T-helper 17 cell (primary cell): ENCODE data around the gene SECISBP2. TPM values are rescaled to one million over a fixed set of nuclear protein-coding genes. Genes with fewer than 3 reads are reported as not detected.
A peak's percentile ranks its signal among the peaks of the same experiment; 100 is the strongest.
"Not testable (repeated sequence)": the region's sequence is repeated elsewhere in the genome, so short reads cannot be mapped to it uniquely, and the experiment has no call there.

ENCODE experiments used
- ATAC-seq: fragments of 150-1000 bp; cut with Tn5 transposase; 2 replicates; pipeline ENCODE4 v1.10.0; 2021; ENCODE audit warnings: mild to moderate bottlenecking, moderate library complexity
- DNase-seq, 3 donors: peaks; one replicate each; pipeline versions ENCODE4 v3.0.0 to v3.0.0-alpha.2; 2020 to 2021
- H3K9me3 ChIP-seq: one replicate; pipeline ENCODE4 v1.7.0; 2013; ENCODE audit warnings: low read length, mild to moderate bottlenecking; ENCODE audit not compliant: control insufficient read depth, poor library complexity, severe bottlenecking
- H3K27ac Mint-ChIP-seq: one replicate; pipeline ENCODE4 v1.8.0; 2022; ENCODE audit warnings: mild to moderate bottlenecking, moderate library complexity, mixed read lengths
- H3K27me3 Mint-ChIP-seq: one replicate; pipeline ENCODE4 v1.8.0; 2022; ENCODE audit warnings: mixed read lengths
- H3K36me3 Mint-ChIP-seq: one replicate; pipeline ENCODE4 v1.8.0; 2022; ENCODE audit warnings: low read depth, mixed read lengths
- H3K4me1 Mint-ChIP-seq: one replicate; pipeline ENCODE4 v1.8.0; 2022; ENCODE audit warnings: mild to moderate bottlenecking, mixed read lengths
- H3K4me3 Mint-ChIP-seq: one replicate; pipeline ENCODE4 v1.8.0; 2022; ENCODE audit warnings: mild to moderate bottlenecking, moderate library complexity, mixed read lengths
- total RNA-seq, 4 donors: library from RNA in 2 of 4; stranded (reverse) in 2 of 4; gene quantifications; one replicate each; pipeline ENCODE4 v1.2.3 and lab custom pipeline; 2022 to 2026

The SECISBP2 gene
- total RNA-seq, 2 donors from 2014 or later = 106 to 115 TPM

DNA sequence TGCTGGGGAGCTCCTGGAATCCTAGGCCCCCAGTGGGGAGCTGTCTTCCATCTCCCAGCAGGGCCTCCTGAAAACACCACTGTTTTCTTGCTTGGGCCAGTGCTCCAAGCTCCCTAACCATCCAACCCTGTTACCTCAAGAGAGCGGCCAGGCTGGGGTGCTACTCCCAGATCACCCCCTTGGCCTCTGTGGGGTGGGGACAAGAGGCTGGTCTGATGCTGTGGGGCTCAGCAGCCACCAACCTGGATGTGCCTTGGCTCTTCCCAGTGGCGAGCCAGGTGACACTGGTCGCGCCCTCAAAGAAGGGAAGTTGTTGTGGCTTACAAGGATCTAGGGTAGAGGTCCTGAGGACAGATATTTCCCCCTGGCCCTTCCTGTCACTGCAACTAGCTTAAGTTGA, 49.0 kb downstream of the SECISBP2 start:
- Mint-ChIP-seq H3K27me3 (no peaks in the 10 kb centered on the region), H3K4me3 (no peak overlapping the region), H3K4me1 (peaks cover 11% of the 10 kb centered on the region), H3K27ac (no peak overlapping the region), H3K36me3 (no peaks in the 10 kb centered on the region)
- ATAC-seq (no peak), DNase-seq (no peak)
- no peaks in the 10 kb centered on the region for H3K9me3 ChIP-seq

DNA sequence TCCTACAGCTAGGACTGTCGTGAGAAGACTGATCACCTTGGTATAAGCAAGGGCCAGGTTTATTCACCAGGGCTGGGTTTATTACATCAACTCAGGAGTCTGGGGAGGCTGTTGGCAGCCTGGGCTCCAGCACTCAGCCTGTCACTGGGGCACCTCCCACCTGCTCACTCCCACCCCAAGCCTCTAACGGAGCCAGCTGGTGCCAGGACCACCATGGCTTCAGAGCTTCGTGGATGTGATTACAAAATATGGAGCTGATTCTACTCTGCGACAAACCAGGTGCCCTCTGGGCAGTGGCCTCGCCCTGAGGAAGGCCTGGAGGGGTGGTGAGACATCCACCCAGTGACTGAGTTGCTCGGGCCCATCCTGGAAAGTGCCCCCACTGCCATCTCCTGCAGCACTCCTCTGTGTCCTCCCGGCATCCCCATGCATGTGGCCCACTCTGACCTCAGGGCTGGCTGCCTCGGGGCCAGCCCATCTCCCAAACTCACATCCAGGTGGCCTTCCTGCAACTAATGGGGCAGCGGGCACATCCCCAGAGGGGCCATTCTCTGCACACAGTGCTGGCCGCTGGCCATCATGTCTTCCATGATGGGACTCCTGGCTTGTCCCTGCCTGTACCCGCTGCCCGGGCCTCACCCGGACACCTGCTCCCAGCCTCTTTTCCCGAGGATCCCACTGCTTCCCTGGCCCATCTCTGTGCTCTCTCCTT, 49.6 kb downstream of the SECISBP2 start:
- H3K4me3 Mint-ChIP-seq = no peak overlapping the region
- H3K27me3 Mint-ChIP-seq = no peaks in the 10 kb centered on the region
- ATAC-seq (no peak), DNase-seq (no peak)
- peaks cover 13% of the 10 kb centered on the region for H3K4me1 Mint-ChIP-seq
- H3K27ac Mint-ChIP-seq = peak overlapping the region; percentile 41
- H3K36me3 Mint-ChIP-seq = no peaks in the 10 kb centered on the region
- H3K9me3 ChIP-seq = no peaks in the 10 kb centered on the region

DNA sequence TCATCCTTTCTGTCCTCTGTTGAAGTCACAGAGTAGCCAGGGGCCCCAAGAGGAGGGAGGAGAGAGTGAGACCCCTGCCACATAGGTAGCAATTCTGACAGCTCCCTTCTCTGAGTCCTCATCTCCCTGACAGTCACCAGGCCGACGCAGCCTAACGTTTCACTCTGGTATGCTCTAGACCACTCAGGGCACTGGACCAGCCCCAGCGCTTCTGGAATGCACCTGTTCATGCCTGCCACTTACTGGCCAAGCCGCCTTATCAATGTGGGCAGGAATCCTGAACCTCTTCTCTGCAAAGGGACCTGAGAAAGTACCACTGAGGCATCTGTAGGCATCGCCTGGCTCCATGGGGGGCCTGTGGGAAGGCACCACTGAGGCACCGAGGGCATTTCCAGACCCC, 50.2 kb downstream of the SECISBP2 start:
- peaks cover 14% of the 10 kb centered on the region for H3K4me1 Mint-ChIP-seq
- no peak for ATAC-seq
- no peak overlapping the region for H3K4me3 Mint-ChIP-seq
- H3K27ac Mint-ChIP-seq = peak overlapping the region; percentile 69
- DNase-seq = no peak
- no peaks in the 10 kb centered on the region for H3K36me3 Mint-ChIP-seq
- no peaks in the 10 kb centered on the region for H3K9me3 ChIP-seq
- H3K27me3 Mint-ChIP-seq = no peaks in the 10 kb centered on the region

DNA sequence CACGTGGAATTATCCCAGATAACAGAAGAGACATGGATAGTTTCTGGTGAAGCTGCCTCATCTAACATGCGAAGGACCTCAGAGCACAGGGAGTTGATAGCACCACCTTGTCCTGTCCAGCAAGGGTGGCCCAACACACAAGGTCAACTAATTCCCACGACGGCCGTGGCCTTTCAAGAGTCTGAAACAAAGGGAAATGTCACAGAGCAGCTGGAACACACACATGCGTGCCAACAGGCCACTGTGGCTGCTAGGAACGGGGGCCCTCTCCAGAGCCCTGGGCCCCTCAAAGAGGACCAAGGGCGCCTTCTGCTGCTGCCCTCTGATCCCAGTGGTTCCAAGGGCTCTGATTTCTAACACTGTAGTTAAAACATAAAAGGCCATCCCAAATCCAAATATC, 50.7 kb downstream of the SECISBP2 start:
- peak overlapping the region; percentile 69 for H3K27ac Mint-ChIP-seq
- no peak for ATAC-seq
- no peak for DNase-seq

DNA sequence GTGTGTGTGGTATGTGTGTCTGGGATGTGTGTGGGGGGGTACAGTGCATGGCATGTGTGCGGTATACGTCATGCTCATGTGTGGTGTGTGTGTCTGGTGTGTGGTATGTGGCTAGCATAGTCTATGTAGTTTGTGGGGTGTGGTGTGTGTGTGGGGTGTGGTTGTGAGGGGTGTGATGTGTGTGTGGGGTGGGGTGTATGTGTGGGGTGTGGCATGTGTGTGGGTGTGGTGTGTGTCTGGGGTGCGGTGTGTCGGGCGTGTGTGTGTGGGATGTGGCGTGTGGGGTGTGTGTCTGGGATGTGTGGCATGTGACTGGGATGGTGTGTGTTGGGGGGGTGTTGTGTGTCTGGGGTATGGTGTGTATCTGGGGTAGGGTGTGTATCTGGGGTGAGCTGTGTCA, 52.3 kb downstream of the SECISBP2 start:
- ATAC-seq (no peak), DNase-seq (no peak)
- H3K27ac Mint-ChIP-seq = no peak overlapping the region

More for the DNA sequence above, 50.7 kb downstream of the SECISBP2 start:
- no peak overlapping the region for H3K4me3 Mint-ChIP-seq
- H3K4me1 Mint-ChIP-seq = peaks cover 14% of the 10 kb centered on the region
- no peaks in the 10 kb centered on the region for H3K27me3 Mint-ChIP-seq
- H3K9me3 ChIP-seq = no peaks in the 10 kb centered on the region
- no peaks in the 10 kb centered on the region for H3K36me3 Mint-ChIP-seq

DNA sequence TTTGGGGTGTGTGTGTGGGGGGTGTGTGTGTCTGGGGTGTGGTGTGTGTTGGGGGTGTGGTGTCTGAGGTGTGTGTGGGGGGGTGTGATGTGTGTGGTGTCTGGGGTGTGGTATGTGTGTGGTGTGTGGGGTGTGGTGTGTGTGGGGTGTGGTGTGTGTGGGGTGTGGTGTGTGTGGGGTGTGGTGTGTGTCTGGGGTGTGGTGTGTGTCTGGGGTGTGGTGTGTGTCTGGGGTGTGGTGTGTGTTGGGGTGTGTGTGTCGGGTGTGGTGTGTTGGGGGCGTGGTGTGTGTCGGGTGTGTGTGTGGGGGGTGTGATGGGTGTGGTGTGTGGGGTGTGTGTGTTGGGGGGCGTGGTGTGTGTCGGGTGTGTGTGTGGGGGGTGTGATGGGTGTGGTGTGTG, 53.5 kb downstream of the SECISBP2 start:
- H3K9me3 ChIP-seq, H3K4me3 Mint-ChIP-seq, H3K27ac Mint-ChIP-seq, DNase-seq, H3K36me3 Mint-ChIP-seq, H3K27me3 Mint-ChIP-seq: not testable (repeated sequence)
- ATAC-seq = peak; percentile 1
- peaks cover 24% of the 10 kb centered on the region for H3K4me1 Mint-ChIP-seq

More for the DNA sequence above, 52.3 kb downstream of the SECISBP2 start:
- H3K4me1 Mint-ChIP-seq = peaks cover 16% of the 10 kb centered on the region
- no peaks in the 10 kb centered on the region for H3K9me3 ChIP-seq
- no peaks in the 10 kb centered on the region for H3K27me3 Mint-ChIP-seq
- no peaks in the 10 kb centered on the region for H3K36me3 Mint-ChIP-seq
- no peak overlapping the region for H3K4me3 Mint-ChIP-seq

DNA sequence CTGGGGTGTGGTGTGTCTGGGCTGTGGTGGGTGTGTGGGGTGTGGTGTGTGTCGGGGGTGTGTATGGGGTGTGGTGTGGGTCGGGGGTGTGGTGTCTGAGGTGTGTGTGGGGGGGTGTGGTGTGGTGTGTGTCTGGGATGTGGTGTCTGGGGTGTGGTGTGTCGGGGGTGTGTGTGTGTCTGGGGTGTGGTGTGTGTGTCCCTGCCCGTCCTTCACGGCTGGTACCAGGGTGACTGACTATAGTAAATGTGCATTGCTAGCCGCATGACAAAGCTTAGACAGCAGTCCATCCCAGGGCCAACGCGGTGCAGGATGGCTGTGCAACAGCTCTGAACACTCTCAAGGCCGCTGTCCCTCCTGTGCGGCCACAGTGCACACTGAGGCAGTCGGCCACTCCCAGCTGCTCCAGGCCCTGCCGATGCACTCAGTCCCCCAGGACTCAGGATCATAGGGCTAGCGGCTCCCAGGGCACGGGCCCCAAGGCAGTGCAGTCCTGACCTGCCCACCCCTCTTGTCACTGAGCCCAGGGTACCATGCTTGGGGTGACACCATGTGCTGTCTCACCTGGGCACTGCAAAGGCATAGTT, 54.0 kb downstream of the SECISBP2 start:
- ATAC-seq = peak; percentile 66
- H3K27me3 Mint-ChIP-seq = no peaks in the 10 kb centered on the region
- peaks cover 26% of the 10 kb centered on the region for H3K4me1 Mint-ChIP-seq
- peaks cover 6% of the 10 kb centered on the region for H3K36me3 Mint-ChIP-seq
- no peaks in the 10 kb centered on the region for H3K9me3 ChIP-seq
- H3K27ac Mint-ChIP-seq = peak overlapping the region; percentile 86
- H3K4me3 Mint-ChIP-seq = peak overlapping the region; percentile 19
- DNase-seq = peak in 1 of 3 donors; percentile 29

DNA sequence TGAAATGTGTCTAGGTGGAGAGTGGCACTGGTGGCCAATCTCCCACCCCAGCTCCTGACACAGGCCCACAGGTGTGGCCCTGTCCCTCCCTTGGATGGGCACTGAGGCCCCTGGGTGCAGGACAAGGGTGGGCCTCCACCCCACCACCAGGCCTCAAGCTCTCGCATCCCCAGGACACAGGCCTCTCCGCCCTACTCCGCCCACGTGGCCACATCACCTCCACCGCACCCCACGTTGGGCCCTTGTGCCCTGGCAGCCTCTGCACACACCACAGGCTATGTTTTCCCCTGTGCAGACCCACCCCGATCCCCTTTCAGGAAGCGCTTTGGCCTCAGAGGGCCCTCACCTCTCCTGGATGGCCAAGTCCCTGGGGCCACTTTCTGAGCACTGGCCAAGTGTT, 54.7 kb downstream of the SECISBP2 start:
- peak; percentile 6 for ATAC-seq
- Mint-ChIP-seq H3K36me3 (peaks cover 6% of the 10 kb centered on the region), H3K4me3 (peak overlapping the region; percentile 15), H3K27me3 (no peaks in the 10 kb centered on the region), H3K4me1 (peaks cover 25% of the 10 kb centered on the region), H3K27ac (peak overlapping the region; percentile 86)
- DNase-seq = no peak
- H3K9me3 ChIP-seq = no peaks in the 10 kb centered on the region

DNA sequence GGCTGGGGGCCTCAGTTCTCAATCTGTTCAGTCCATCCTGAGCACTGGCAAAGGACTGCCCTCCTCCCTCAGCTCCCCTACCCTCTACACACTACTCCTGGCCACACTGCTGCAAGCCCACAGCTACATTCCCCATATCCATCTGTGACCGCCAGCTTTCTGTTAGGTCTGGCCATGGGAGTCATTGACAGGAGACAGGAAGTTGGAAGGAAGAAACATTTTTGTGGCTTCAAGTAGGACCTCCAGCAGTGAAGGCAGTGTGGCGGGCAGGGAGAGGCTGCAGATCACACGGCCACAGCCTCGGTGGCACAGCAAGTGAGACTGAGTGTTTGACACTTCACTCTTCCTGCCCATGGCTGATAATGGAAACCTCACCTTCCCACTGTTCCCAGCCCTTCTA, 55.9 kb downstream of the SECISBP2 start:
- DNase-seq (no peak), ATAC-seq (no peak)
- Mint-ChIP-seq H3K4me1 (peaks cover 21% of the 10 kb centered on the region), H3K4me3 (no peak overlapping the region), H3K36me3 (peaks cover 8% of the 10 kb centered on the region), H3K27me3 (no peaks in the 10 kb centered on the region), H3K27ac (peak overlapping the region; percentile 86)
- H3K9me3 ChIP-seq = no peaks in the 10 kb centered on the region

DNA sequence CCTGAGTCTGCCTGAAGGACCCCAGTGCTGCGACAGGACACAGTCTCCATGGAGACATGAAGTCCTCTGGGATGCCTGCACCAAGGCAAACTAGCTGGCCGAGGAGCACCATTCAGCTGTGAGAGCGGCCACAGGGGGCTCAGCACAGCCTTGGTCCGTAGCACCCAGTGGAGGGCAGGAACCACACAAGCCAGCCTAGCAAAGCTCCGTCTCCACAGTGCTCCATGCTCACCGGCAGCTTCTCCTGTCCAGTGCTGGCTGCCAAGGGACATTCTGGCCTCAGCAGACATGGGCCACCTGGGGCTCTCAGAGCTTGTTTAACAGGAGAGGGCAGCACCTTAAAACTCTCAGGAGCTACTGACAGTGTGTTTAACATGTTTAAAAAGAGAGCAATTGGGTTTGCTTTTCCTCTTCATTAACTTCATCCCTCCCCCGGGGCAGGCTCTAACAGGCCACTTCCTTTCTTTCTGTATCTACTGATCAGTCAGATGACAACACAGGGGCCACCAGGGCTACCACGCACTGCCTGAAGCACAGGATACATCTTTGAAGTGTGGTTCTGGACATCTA, 57.0 kb downstream of the SECISBP2 start:
- no peaks in the 10 kb centered on the region for H3K27me3 Mint-ChIP-seq
- DNase-seq (no peak), ATAC-seq (peak; percentile 34)
- H3K4me1 Mint-ChIP-seq = peaks cover 25% of the 10 kb centered on the region
- peak overlapping the region; percentile 86 for H3K27ac Mint-ChIP-seq
- peaks cover 10% of the 10 kb centered on the region for H3K36me3 Mint-ChIP-seq
- H3K4me3 Mint-ChIP-seq = no peak overlapping the region
- no peaks in the 10 kb centered on the region for H3K9me3 ChIP-seq

DNA sequence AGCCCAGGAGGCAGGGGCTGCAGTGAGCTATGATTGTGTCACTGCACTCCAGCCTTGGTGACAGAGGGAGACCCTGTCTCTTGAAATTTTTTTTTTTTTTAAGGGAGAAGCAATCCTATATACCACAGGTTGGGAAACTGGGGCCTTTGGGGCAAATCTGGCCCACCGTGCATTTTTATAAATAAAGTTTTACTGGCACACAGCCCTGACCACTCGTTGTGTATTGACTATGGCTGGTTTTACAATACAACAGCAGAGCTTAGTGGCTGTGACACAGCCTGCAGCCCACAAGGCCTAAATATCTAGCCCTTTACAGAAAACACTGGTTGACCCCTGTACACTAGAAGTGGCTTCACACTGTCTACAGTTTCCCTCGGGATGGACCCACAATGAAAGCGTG, 58.0 kb downstream of the SECISBP2 start:
- Mint-ChIP-seq H3K27ac (peak overlapping the region; percentile 86), H3K4me1 (peaks cover 32% of the 10 kb centered on the region), H3K4me3 (no peak overlapping the region), H3K27me3 (no peaks in the 10 kb centered on the region), H3K36me3 (peaks cover 10% of the 10 kb centered on the region)
- no peaks in the 10 kb centered on the region for H3K9me3 ChIP-seq
- no peak for ATAC-seq
- no peak for DNase-seq

DNA sequence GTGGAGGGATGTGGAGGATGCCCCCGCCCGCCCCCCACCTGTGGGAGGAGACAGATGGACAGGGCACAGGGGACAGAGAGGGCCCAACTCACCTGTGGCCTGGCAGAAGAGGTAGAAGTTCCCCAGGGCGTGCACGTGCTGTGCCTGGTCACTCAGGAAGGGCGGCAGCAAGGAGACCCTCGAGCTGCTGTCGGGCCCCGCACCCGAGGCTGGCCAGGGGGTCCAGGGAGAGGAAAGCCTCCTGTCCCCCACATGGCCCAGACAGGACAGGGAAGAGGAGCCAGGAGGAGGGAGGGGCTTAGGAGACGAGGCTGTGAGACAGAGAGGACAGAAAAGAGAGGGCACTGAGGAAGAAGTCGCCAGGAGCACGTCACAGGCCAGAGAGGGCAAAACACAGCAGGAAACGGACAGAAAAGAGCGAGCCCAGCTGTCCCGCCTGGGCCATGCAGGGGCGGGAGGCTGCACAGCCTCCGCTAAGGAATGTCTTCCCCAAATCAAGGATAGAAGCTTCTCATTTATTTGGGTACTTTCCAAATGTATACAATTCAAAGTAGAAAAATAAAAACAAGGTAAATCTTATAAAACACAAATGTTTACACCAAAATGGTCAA, 58.5 kb downstream of the SECISBP2 start:
- Mint-ChIP-seq H3K27me3 (no peaks in the 10 kb centered on the region), H3K27ac (peak overlapping the region; percentile 86), H3K4me3 (no peak overlapping the region), H3K36me3 (peaks cover 10% of the 10 kb centered on the region), H3K4me1 (peaks cover 32% of the 10 kb centered on the region)
- DNase-seq (no peak), ATAC-seq (no peak)
- no peaks in the 10 kb centered on the region for H3K9me3 ChIP-seq

DNA sequence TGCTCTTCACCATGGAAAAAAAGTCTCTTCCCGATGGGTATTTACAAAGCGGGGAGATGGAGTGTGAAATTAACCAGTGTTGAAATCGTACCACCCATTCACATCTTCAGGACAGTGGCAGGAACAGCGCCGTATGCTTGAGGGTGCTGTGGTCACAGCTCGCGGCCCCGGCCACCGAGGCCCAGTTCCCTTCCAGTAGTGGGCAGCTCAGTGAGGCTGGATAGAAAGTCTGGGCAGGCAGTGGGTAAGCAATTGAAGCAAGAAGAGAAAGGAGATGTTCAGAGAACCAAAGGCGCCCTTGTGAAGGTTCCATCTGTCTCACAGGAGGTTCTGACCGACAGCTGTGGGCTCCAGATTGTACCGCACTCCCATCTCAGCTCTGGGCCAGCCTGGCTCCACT, 59.1 kb downstream of the SECISBP2 start:
- no peak for ATAC-seq
- Mint-ChIP-seq H3K27ac (peak overlapping the region; percentile 86), H3K4me1 (peaks cover 35% of the 10 kb centered on the region), H3K27me3 (no peaks in the 10 kb centered on the region), H3K4me3 (no peak overlapping the region), H3K36me3 (peaks cover 10% of the 10 kb centered on the region)
- no peak for DNase-seq
- H3K9me3 ChIP-seq = no peaks in the 10 kb centered on the region
